ENCODE results near the gene CSPG5.

The CSPG5 gene

GRCh38 chr3:47578119-47578632, 489 bp downstream of the CSPG5 start:
- TF ChIP-seq CTCF (conservative IDR thresholded peaks at IDR 0.05; ENCODE audit: low read depth, low read length): no peak
- no peak for DNase-seq (ENCODE audit: low read depth)
- peak overlapping the region; percentile 52 for H3K4me3 ChIP-seq (ENCODE audit: low read depth, low read length)

- peak overlapping the region; percentile 43 for H3K4me3 ChIP-seq (ENCODE audit: low read depth, low read length)
- no peak for DNase-seq (ENCODE audit: low read depth)
- TF ChIP-seq CTCF (conservative IDR thresholded peaks at IDR 0.05; ENCODE audit: low read depth, low read length): no peak
These were observed 1.0 kb downstream of the CSPG5 start for GRCh38 chr3:47577583-47578118.

DNA sequence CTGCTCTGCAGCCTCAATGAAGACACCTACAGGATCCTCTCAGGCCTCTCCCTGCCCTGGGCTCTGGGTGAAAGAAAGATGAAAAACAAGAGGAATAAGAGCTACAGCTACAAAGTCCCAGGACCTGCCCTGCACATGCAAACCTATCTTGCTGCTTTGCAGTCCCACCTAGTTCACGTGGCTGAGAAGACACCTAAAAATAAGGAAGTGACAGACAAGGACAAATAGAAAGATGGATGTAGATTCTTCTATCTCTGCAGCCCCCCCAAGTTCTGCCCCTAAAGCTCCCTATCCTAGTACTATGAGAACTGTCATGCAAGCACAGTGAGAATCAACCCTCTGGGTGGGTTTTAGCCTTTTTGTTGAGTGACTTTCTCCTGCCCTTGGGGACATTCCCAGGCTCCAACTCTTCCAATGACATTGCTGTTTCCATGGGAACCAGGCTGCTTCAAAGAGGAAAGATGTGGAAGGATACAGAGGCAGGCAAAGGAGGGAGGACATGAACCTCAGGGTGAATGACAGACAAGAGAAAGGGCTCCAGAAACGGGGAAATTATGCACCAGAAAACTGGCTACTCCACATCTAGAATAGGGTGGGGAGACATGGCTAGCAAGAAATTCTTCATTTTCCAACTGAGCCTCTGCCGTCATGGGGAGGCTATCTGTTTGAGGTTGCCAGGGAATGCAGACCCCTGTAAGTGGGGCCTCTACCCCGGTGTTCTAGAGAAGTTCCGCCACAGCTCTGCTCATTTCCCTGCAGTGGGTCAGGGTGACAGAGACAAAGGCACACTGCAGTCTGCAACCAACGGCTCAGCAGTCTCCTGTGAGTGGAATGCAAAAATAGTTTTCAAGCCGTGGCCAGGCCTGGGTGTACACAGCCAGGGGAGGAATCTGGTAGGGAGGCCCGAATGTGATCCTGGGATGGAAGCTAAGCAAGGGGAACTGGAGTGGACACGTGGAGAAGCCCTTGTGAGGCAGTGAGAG, 5.2 kb downstream of the CSPG5 start:
- DNase-seq (ENCODE audit: low read depth): no peak
- TF ChIP-seq CTCF (conservative IDR thresholded peaks at IDR 0.05; ENCODE audit: low read depth, low read length): no peak
- H3K4me3 ChIP-seq (ENCODE audit: low read depth, low read length): no peak overlapping the region

DNA sequence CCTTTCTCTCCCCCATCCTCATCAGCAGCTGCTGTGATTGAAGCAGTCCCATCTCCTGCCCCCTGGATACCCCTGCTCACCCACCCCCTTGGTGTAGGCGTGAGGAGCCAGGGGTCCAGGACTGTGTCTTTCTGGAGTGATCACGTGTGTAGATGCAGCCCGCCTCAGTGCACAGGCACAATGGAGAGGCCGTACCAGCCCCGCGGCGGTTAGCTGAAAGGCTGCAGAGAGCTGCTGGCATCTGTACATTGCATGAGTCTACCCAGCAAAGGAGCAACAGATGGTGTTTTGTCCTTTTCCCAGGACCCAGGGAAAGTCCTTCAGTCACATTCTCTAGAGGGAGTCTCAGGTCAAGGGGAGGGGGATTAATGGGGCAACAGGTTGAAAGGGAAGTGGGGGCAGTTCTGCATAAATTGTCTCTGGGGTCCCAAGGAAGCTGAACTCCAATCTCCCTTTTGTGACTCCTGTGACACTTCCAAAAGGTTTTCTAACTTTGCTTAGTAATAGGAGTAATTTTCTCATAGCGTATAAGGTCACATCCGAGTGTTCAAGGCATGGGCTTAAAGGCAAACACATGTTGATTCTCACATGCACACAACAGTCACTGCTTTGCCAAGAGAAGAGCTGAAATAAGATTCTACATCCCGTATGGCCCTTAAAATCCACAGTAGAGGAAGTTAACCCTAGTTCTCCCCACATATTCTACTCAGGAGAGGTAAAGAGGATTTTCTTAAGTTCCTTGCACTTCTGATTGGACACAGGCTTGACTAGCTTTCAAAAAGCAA, 7.1 kb downstream of the CSPG5 start:
- H3K4me3 ChIP-seq (ENCODE audit: low read depth, low read length): no peak overlapping the region
- no peak for DNase-seq (ENCODE audit: low read depth)
- no peak for TF ChIP-seq CTCF (conservative IDR thresholded peaks at IDR 0.05; ENCODE audit: low read depth, low read length)

- no peak for TF ChIP-seq CTCF (conservative IDR thresholded peaks at IDR 0.05; ENCODE audit: low read depth, low read length)
- DNase-seq (ENCODE audit: low read depth): no peak
These were observed 9.8 kb downstream of the CSPG5 start for GRCh38 chr3:47568901-47569300.

GRCh38 chr3:47567149-47567548, 11.5 kb downstream of the CSPG5 start:
- H3K4me3 ChIP-seq (ENCODE audit: low read depth, low read length): no peak overlapping the region
- no peak for DNase-seq (ENCODE audit: low read depth)
- TF ChIP-seq CTCF (conservative IDR thresholded peaks at IDR 0.05; ENCODE audit: low read depth, low read length): no peak

More at GRCh38 chr3:47568901-47569300, 9.8 kb downstream of the CSPG5 start:
- no peak overlapping the region for H3K4me3 ChIP-seq (ENCODE audit: low read depth, low read length)
